Testis (tissue), 2 donors: ENCODE data around the gene HPS3.

Experiments
- CTCF ChIP-seq, 3 experiments: fragments of 450-650 bp in 2 of 3; fragments of 200-600 bp in 1 of 3; sonication (generic) in 1 of 3; IDR thresholded peaks; one replicate each; pipeline ENCODE4 v1.5.1; 2016 to 2019; ENCODE audit warnings: antibody characterized with exemption in 3 of 3, mild to moderate bottlenecking in 2 of 3, moderate library complexity in 1 of 3
- POLR2A ChIP-seq: fragments of 450-650 bp; IDR thresholded peaks from one replicate; pipeline ENCODE4 v1.6.1; 2017; ENCODE audit warnings: antibody characterized with exemption, mild to moderate bottlenecking, moderate library complexity

- no peak for TF ChIP-seq CTCF (IDR thresholded peaks at IDR 0.05)
- TF ChIP-seq POLR2A, result no peak
These were observed 34.0 kb upstream of the HPS3 start for GRCh38 chr3:149095487-149095886.
